ENCODE measurements around the gene ANKRD24.
A peak's percentile ranks its signal among the peaks of the same experiment; 100 is the strongest.

Gene ANKRD24

DNA sequence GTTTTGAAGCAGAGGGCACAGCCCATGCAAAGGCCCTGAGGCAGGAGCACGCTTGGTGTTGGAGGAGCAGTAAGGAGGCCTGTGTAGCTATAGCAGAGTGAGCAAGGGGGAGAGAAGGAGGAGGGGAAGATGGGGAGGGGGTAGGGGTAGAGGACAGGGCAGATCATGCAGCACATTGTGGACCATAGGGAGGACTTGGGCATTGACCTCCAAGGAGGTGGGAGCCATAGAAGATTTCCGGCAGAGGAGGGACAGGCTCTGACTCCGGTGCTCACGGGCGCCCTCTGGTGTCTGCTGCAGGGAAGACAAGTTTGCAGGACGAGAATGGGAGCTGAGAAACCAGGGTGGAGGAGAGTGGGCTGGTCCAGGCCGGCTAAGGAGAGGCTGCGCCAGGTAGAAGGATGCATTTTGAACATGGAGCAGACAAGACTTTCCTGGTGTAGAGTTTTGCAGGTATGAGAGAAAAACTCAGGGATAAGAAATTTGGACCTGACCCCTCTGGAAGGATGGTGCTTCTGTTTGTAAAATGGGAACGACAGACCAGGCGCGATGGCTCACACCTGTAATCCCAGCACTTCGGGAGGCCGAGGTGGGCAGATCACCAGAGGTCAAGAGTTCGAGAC, 42.8 kb upstream of the ANKRD24 start (continued):
- TF ChIP-seq ZEB2 (tag by site-specific recombination; IDR thresholded peaks at IDR 0.05) (0 out of 2 replicates have a peak, but pooled peaks have one; percentile 18), ZNF76 (tag by site-specific recombination; IDR thresholded peaks at IDR 0.05; ENCODE audit: borderline replicate concordance, low read depth) (peak; percentile 38; the same call in 1 of the 2 replicates), ZBTB8A (tag by site-specific recombination; IDR thresholded peaks at IDR 0.05) (no peak), FEZF1 (tag by site-specific recombination; IDR thresholded peaks at IDR 0.05) (no peak), ZNF623 (tag by site-specific recombination; IDR thresholded peaks at IDR 0.05) (peak; percentile 99), SP3 (tag by site-specific recombination; IDR thresholded peaks at IDR 0.05) (peak; percentile 42), ZNF266 (tag by site-specific recombination; IDR thresholded peaks at IDR 0.05; ENCODE audit: low read depth) (no peak), KLF8 (tag by site-specific recombination; IDR thresholded peaks at IDR 0.05) (peak; percentile 30; the same call in 1 of the 2 replicates), ZNF514 (tag by site-specific recombination; IDR thresholded peaks at IDR 0.05) (no peak), GLIS1 (tag by site-specific recombination; IDR thresholded peaks at IDR 0.05) (peak; percentile 17), ZNF654 (tag by site-specific recombination; IDR thresholded peaks at IDR 0.05; ENCODE audit: low read depth) (peak; percentile 52)
- TF ChIP-seq, protein P1, sequence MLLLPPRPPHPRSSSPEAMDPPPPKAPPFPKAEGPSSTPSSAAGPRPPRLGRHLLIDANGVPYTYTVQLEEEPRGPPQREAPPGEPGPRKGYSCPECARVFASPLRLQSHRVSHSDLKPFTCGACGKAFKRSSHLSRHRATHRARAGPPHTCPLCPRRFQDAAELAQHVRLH (tag by site-specific recombination; IDR thresholded peaks at IDR 0.05), result peak; percentile 83
- TF ChIP-seq, protein P2, sequence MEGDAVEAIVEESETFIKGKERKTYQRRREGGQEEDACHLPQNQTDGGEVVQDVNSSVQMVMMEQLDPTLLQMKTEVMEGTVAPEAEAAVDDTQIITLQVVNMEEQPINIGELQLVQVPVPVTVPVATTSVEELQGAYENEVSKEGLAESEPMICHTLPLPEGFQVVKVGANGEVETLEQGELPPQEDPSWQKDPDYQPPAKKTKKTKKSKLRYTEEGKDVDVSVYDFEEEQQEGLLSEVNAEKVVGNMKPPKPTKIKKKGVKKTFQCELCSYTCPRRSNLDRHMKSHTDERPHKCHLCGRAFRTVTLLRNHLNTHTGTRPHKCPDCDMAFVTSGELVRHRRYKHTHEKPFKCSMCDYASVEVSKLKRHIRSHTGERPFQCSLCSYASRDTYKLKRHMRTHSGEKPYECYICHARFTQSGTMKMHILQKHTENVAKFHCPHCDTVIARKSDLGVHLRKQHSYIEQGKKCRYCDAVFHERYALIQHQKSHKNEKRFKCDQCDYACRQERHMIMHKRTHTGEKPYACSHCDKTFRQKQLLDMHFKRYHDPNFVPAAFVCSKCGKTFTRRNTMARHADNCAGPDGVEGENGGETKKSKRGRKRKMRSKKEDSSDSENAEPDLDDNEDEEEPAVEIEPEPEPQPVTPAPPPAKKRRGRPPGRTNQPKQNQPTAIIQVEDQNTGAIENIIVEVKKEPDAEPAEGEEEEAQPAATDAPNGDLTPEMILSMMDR (tag by site-specific recombination; IDR thresholded peaks at IDR 0.05), result peak; percentile 63
- TF ChIP-seq, protein P3, sequence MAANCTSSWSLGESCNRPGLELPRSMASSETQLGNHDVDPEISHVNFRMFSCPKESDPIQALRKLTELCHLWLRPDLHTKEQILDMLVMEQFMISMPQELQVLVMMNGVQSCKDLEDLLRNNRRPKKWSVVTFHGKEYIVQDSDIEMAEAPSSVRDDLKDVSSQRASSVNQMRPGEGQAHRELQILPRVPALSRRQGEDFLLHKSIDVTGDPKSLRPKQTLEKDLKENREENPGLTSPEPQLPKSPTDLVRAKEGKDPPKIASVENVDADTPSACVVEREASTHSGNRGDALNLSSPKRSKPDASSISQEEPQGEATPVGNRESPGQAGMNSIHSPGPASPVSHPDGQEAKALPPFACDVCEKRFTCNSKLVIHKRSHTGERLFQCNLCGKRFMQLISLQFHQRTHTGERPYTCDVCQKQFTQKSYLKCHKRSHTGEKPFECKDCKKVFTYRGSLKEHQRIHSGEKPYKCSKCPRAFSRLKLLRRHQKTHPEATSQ (tag by site-specific recombination; IDR thresholded peaks at IDR 0.05), result 0 out of 2 replicates have a peak, but pooled peaks have one; percentile 59
- TF ChIP-seq, protein P4, sequence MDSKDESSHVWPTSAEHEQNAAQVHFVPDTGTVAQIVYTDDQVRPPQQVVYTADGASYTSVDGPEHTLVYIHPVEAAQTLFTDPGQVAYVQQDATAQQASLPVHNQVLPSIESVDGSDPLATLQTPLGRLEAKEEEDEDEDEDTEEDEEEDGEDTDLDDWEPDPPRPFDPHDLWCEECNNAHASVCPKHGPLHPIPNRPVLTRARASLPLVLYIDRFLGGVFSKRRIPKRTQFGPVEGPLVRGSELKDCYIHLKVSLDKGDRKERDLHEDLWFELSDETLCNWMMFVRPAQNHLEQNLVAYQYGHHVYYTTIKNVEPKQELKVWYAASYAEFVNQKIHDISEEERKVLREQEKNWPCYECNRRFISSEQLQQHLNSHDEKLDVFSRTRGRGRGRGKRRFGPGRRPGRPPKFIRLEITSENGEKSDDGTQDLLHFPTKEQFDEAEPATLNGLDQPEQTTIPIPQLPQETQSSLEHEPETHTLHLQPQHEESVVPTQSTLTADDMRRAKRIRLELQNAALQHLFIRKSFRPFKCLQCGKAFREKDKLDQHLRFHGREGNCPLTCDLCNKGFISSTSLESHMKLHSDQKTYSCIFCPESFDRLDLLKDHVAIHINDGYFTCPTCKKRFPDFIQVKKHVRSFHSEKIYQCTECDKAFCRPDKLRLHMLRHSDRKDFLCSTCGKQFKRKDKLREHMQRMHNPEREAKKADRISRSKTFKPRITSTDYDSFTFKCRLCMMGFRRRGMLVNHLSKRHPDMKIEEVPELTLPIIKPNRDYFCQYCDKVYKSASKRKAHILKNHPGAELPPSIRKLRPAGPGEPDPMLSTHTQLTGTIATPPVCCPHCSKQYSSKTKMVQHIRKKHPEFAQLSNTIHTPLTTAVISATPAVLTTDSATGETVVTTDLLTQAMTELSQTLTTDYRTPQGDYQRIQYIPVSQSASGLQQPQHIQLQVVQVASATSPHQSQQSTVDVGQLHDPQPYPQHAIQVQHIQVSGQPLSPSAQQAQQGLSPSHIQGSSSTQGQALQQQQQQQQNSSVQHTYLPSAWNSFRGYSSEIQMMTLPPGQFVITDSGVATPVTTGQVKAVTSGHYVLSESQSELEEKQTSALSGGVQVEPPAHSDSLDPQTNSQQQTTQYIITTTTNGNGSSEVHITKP (tag by site-specific recombination; IDR thresholded peaks at IDR 0.05), result peak; percentile 67

DNA sequence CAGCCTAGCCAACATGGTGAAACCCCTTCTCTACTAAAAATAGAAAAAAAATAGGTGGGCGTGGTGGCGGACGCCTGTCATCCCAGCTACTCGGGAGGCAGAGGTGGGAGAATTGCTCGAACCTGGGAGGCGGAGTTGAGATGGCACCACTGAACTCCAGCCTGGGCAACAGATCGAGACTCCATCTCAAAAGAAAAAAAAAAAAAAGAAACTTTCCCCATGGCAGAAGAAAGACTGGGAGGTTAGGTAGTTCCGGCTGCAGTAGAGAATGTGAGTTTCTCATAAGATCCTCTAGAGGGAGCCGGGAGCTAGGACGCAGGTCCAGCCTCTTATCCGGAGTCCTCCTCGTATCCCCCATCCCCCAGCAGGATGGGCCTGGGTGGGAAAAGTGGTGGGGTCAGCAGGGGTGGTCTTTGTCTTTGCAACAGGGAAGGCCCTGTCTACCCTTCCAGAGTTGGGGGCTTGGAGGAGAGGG, 42.2 kb upstream of the ANKRD24 start:
- Histone ChIP-seq H3K36me3 (ENCODE audit: control insufficient read depth in 2 of 2, insufficient read depth in 1 of 2, low read length in 2 of 2) (no peaks in the 10 kb centered on the region), H3K9me3 (ENCODE audit: control insufficient read depth, insufficient read depth, low read depth, low read length) (no peaks in the 10 kb centered on the region), H3K27ac (ENCODE audit: extremely low read depth, low read depth, low read length) (no peak overlapping the region), H3K4me1 (ENCODE audit: control insufficient read depth, insufficient read depth, low read length) (no peaks in the 10 kb centered on the region), H3K4me3 (ENCODE audit: low read depth, low read length) (no peak overlapping the region)
- ChIA-PET POLR2A (interaction anchor here (0.5 to 1.2 kb wide), 7 partner anchors 9 to 773 kb away, joined by 3 to 6 read pairs (median 3); partner anchors contain the start of gene EEF2), CTCF (interaction anchor here (0.5 to 2.9 kb wide), 40 partner anchors 8 to 1364 kb away, joined by 3 to 47 read pairs (median 4); partner anchors contain the start of genes CREB3L3, EEF2 and ZBTB7A)
- TF ChIP-seq ZNF473 (tag by site-specific recombination; IDR thresholded peaks at IDR 0.05) (no peak), SP2 (tag by site-specific recombination; IDR thresholded peaks at IDR 0.05) (no peak), ZNF585B (tag by site-specific recombination; IDR thresholded peaks at IDR 0.05) (no peak), ZNF214 (tag by site-specific recombination; IDR thresholded peaks at IDR 0.05; ENCODE audit: borderline replicate concordance) (no peak), EGR2 (tag by site-specific recombination; IDR thresholded peaks at IDR 0.05; ENCODE audit: low read depth) (peak; percentile 5; the same call in 1 of the 2 replicates), ZNF302 (tag by site-specific recombination; IDR thresholded peaks at IDR 0.05; ENCODE audit: low read depth) (no peak), ZNF561 (tag by site-specific recombination; IDR thresholded peaks at IDR 0.05; ENCODE audit: borderline replicate concordance) (no peak)
- TF ChIP-seq, protein P5, sequence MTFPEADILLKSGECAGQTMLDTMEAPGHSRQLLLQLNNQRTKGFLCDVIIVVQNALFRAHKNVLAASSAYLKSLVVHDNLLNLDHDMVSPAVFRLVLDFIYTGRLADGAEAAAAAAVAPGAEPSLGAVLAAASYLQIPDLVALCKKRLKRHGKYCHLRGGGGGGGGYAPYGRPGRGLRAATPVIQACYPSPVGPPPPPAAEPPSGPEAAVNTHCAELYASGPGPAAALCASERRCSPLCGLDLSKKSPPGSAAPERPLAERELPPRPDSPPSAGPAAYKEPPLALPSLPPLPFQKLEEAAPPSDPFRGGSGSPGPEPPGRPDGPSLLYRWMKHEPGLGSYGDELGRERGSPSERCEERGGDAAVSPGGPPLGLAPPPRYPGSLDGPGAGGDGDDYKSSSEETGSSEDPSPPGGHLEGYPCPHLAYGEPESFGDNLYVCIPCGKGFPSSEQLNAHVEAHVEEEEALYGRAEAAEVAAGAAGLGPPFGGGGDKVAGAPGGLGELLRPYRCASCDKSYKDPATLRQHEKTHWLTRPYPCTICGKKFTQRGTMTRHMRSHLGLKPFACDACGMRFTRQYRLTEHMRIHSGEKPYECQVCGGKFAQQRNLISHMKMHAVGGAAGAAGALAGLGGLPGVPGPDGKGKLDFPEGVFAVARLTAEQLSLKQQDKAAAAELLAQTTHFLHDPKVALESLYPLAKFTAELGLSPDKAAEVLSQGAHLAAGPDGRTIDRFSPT (tag by site-specific recombination; IDR thresholded peaks at IDR 0.05), result peak; percentile 52; the same call in 1 of the 2 replicates
